Esophagus mucosa (tissue), 1 donor: ENCODE data around the gene DNAL1. TPM values are rescaled to one million over a fixed set of nuclear protein-coding genes. Genes with fewer than 3 reads are reported as not detected.
A peak's percentile ranks its signal among the peaks of the same experiment; 100 is the strongest.

Source experiments
- ATAC-seq: fragments of 200-7000 bp; cut with Tn5 transposase; one replicate; pipeline ENCODE4 v1.9.1; 2020
- total RNA-seq: library from RNA; stranded (reverse); gene quantifications from one replicate; pipeline ENCODE4 v1.2.4, GENCODE V29; 2023
- donor health status: DM: yes; HTN: yes; CAD: no.

Gene DNAL1
- total RNA-seq, 1 donor from 2014 or later = 4.1 TPM

DNA sequence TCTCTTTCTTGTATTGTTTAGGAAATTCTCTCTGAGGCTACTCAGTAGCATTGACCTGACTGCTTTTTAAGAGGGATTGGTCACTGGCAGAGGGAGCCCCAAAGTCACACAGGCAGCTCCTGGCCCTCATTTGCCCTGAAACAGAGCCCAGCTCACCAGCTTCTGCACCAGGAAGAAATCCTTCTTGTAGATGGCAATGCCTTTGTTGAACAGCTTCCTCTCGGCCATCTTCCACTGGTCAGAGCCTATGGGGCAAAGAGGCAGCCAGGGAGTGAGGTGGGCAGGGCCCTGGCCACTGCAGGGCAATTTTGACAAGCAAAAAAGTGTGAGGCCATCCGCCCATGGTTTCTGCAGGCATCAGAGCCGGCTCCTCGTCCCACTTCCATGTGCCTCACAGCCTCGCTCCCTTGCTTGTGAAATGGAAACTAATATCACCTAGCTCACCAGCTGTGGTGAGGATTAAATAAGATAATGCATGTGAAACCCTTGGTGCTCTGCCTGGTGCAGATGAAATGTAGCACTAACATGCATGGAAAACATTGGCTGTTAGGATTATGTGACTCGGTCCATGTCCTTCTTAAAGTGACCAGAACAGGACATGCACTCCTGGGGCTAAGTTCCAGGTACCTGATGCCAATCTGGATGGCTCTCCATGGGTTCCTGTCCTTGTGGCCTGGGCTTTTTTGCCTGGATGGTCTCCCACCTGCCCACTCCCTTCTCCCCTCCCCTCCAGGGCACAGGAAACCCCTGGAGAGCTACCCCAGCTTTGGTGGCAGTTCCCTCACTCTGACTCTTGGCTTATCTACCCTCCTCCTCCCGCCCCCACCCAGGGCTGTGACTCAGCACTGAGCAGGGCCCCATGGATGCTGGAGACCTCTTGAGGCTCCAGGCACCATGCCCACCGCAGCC, 80.6 kb downstream of the DNAL1 start:
- no peak for ATAC-seq

- no peak for ATAC-seq
Measured at GRCh38 chr14:73726025-73726961, 81.5 kb downstream of the DNAL1 start.

GRCh38 chr14:73727166-73727565, 82.4 kb downstream of the DNAL1 start:
- no peak for ATAC-seq

GRCh38 chr14:73728717-73729330, 84.0 kb downstream of the DNAL1 start:
- peak; percentile 82 for ATAC-seq

DNA sequence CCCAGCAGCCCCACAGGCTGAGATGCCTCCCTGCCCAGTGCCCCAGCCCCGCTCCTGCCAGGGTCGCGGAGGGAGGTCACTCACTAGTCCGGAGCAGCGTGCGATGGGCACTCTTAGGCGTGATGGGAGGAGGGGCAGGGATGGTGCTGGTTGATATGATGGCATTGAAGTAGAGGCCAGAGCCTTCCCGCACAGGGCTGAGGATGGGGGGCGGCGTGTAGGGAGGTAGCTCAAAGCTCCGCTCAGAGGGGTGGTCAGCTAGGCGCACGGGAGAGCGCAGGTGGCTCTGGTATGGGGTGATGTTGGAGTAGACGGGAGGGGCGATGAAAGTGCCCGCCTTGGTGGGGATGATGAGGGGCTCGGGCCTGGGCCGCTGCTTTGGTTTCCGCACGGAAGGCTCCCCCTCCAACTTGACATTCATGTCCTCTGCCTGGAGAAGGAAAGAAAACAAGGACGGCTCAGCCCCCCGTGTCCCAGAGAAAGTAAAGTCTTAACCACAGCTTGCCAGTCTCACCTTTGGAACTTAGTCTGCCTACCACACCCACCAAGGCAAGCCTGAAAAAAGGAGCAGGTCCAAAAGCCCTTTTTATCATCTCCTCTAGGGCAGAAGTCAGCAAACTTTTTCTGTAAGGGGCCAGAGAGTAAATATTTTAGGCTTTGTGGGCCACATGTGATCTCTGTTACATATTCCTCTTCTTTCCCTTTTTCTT, 84.9 kb downstream of the DNAL1 start:
- ATAC-seq = peak; percentile 17

- ATAC-seq = no peak
Measured at GRCh38 chr14:73731111-73731510, 86.3 kb downstream of the DNAL1 start.

DNA sequence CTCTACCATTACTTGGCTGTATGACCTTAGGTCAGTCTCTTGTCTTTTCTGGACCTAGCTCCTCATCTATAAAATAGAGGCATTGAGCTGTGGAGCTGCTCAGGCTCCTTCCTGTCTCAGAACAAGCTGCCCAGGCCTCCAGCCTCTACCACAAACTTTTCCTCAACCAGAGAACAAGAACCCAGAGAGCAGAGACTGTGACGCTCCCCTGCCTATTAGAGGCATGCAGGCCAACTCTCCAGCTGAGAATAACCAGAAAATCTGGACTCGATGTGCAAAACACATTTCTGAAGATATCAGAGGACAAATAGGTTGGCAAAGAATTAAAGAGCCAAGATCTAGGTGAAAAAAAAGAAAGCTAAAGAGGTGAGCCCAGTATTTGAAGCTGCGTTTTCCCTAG, 87.2 kb downstream of the DNAL1 start:
- no peak for ATAC-seq

- ATAC-seq = no peak
Measured at GRCh38 chr14:73736842-73737241, 92.1 kb downstream of the DNAL1 start.

- ATAC-seq = no peak
Measured at GRCh38 chr14:73738518-73739173, 93.9 kb downstream of the DNAL1 start.

- no peak for ATAC-seq
Measured at GRCh38 chr14:73739174-73739898, 94.5 kb downstream of the DNAL1 start.

GRCh38 chr14:73739899-73740617, 95.3 kb downstream of the DNAL1 start:
- ATAC-seq = no peak

- peak; percentile 80 for ATAC-seq
Measured at GRCh38 chr14:73740618-73741326, 96.0 kb downstream of the DNAL1 start.

DNA sequence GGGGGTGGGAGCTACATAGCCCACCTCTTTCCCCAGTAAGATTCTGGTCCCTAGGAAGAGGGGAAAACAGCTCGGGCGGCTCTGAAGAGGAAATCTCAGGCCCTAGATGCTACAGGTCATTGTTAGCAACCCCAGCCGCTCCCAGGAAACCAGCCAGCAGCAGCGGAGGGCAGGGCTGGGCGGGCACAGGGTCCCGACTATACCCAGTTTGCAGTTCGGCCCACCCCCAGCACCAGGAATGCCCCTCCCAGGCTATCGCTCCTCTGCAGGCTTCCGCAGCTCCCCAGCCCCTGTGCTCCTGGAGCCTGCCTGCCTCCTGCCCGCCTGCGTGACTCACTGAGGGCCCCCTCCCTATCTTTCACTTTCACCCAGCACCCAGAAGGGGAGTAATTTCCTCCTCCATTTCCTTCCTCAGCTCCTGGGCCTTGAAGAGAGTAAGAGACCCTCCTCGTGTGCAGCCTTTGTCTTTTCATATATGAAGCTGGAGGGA, 96.6 kb downstream of the DNAL1 start:
- ATAC-seq = peak; percentile 71

GRCh38 chr14:73741876-73742519, 97.2 kb downstream of the DNAL1 start:
- ATAC-seq = no peak

DNA sequence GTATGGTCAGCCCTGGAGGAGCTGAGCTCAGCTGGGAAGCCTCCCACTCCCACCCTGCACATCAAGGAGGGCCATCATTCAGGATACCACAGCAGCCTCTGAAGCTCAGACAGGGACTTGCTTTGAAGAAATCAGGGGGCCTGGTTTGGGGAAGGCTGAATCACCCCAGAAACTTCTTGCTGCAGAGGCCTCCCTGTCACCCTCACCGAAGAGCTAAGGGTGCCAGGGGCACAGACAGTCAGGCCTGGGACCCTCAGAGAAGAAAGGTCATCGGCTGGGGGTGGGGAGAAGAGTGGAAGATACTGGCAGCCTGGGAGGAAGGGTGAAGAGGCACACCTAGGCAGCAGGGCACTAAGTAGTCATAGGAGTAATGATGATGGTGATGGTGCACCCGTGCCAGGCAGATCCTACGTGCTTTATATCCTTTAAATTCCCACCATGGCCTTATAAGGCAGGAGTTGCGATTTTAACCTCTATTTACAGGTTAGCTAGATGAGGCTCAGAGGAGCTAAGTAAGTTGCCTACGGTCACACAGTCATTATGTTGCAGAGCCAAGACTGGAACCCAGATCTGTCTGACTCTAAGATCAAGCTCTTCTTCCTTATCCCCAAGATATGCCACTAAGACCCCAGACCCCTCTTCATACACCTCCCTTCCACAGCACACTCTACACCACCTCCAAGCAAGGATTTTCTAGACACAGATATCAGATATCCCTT, 97.9 kb downstream of the DNAL1 start:
- ATAC-seq = no peak

- no peak for ATAC-seq
Measured at GRCh38 chr14:73743431-73743931, 98.7 kb downstream of the DNAL1 start.

DNA sequence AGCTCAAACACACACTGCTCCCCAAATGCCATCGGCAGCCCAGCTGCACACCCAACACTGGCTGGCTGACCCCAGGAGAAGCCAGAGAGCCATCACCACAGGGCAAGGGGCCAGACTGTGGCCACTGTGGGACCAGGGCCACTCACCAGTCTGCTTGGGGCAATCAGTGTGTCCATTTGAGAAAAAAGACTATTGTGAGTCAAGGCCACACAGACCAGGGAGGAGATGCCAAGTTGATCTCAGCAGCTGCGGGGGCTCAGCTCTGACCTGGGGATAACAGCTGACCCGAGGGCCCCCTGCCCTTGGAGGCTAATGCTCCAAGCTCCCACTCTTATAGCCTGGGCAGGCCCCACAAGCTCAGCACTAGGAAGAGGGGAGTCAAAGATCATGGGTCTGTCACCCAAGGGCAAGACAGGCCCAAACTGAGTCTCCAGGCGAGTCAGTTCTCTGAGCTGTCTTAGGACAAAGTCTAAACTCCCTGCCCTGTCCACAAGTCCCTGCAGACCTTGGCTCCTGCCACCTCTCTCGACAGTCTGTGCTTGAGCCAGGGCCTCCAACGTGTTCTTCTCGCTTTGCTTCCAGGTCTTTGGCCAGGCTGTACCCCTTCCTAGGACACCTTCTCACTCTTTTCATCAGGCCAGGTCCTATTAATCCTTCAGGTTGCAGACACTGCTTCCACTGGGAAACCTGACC, 99.5 kb downstream of the DNAL1 start:
- ATAC-seq = no peak
